H9 (cell line): ENCODE data around the gene SLC30A3. TPM values are rescaled to one million over a fixed set of nuclear protein-coding genes. Genes with fewer than 3 reads are reported as not detected.

ENCODE experiments used
- DNase-seq: peaks from one replicate; pipeline ENCODE4 v3.0.0-alpha.2; 2017
- H2AFZ ChIP-seq: one replicate; pipeline ENCODE4 v1.6.1; 2013; ENCODE audit warnings: mild to moderate bottlenecking, low read length, control low read depth, moderate library complexity
- H2AK5ac ChIP-seq: 2 replicates; pipeline ENCODE4 v1.6.1; 2013; ENCODE audit warnings: low read length, control low read depth, mixed read lengths; ENCODE audit not compliant: insufficient read length
- H2BK120ac ChIP-seq: one replicate; pipeline ENCODE4 v1.6.1; 2013; ENCODE audit warnings: low read depth, mild to moderate bottlenecking, low read length, control low read depth, inconsistent platforms; ENCODE audit not compliant: poor library complexity, severe bottlenecking
- H2BK12ac ChIP-seq: 2 replicates; pipeline ENCODE4 v1.6.1; 2013; ENCODE audit warnings: low read length, control low read depth, mixed read lengths, low read depth; ENCODE audit not compliant: insufficient read length
- H2BK15ac ChIP-seq: 2 replicates; pipeline ENCODE4 v1.6.1; 2013; ENCODE audit warnings: low read depth, low read length, control low read depth
- H2BK20ac ChIP-seq: one replicate; pipeline ENCODE4 v1.6.1; 2013; ENCODE audit warnings: low read depth, mild to moderate bottlenecking, low read length, control low read depth, inconsistent platforms; ENCODE audit not compliant: poor library complexity, severe bottlenecking
- H2BK5ac ChIP-seq: 2 replicates; pipeline ENCODE4 v1.6.1; 2013; ENCODE audit warnings: low read length, control low read depth, mixed read lengths; ENCODE audit not compliant: insufficient read length
- H3K14ac ChIP-seq: 2 replicates; pipeline ENCODE4 v1.6.1; 2013; ENCODE audit warnings: low read length, control low read depth; ENCODE audit not compliant: insufficient read depth
- H3K18ac ChIP-seq: 2 replicates; pipeline ENCODE4 v1.6.1; 2013; ENCODE audit warnings: low read depth, mild to moderate bottlenecking, mixed read lengths, low read length, control low read depth; ENCODE audit not compliant: insufficient read length
- H3K23ac ChIP-seq: 2 replicates; pipeline ENCODE4 v1.6.1; 2013; ENCODE audit warnings: low read length, control low read depth, mixed read lengths, low read depth; ENCODE audit not compliant: insufficient read length
- H3K23me2 ChIP-seq: 2 replicates; pipeline ENCODE4 v1.6.1; 2013; ENCODE audit warnings: low read depth, mild to moderate bottlenecking, mixed read lengths, low read length, control low read depth; ENCODE audit not compliant: insufficient read length, poor library complexity, severe bottlenecking
- H3K27ac ChIP-seq: 2 replicates; pipeline ENCODE4 v1.5.1; 2013; ENCODE audit warnings: low read length, control low read depth, mixed read lengths, low read depth; ENCODE audit not compliant: insufficient read length
- H3K27me3 ChIP-seq: 2 replicates; pipeline ENCODE4 v1.6.1; 2013; ENCODE audit warnings: low read length, control low read depth, inconsistent platforms; ENCODE audit not compliant: insufficient read depth
- H3K4ac ChIP-seq: 2 replicates; pipeline ENCODE4 v1.6.1; 2013; ENCODE audit warnings: low read depth, mild to moderate bottlenecking, control low read depth, inconsistent platforms, low read length, moderate library complexity
- H3K4me1 ChIP-seq: 2 replicates; pipeline ENCODE4 v1.6.1; 2013; ENCODE audit warnings: low read length, control low read depth, inconsistent platforms; ENCODE audit not compliant: insufficient read depth
- H3K4me2 ChIP-seq: 2 replicates; pipeline ENCODE4 v1.6.1; 2013; ENCODE audit warnings: low read length, control low read depth, mixed read lengths; ENCODE audit not compliant: insufficient read length, insufficient read depth
- H3K56ac ChIP-seq: 2 replicates; pipeline ENCODE4 v1.6.1; 2013; ENCODE audit warnings: low read depth, mild to moderate bottlenecking, mixed read lengths, low read length, control low read depth; ENCODE audit not compliant: insufficient read length
- H3K79me1 ChIP-seq: 2 replicates; pipeline ENCODE4 v1.6.1; 2013; ENCODE audit warnings: low read depth, mild to moderate bottlenecking, moderate library complexity, low read length, control low read depth, inconsistent platforms; ENCODE audit not compliant: insufficient read depth, poor library complexity, severe bottlenecking
- H3K79me2 ChIP-seq: 2 replicates; pipeline ENCODE4 v1.6.1; 2013; ENCODE audit warnings: low read length, control low read depth, inconsistent platforms; ENCODE audit not compliant: insufficient read depth
- H3K9ac ChIP-seq: 2 replicates; pipeline ENCODE4 v1.6.1; 2013; ENCODE audit warnings: low read length, control low read depth, mixed read lengths; ENCODE audit not compliant: insufficient read length; ENCODE audit errors: extremely low read depth
- H3K9me3 ChIP-seq: one replicate; pipeline ENCODE4 v1.6.1; 2013; ENCODE audit warnings: low read depth, low read length, inconsistent platforms; ENCODE audit not compliant: control insufficient read depth
- H3T11ph ChIP-seq: one replicate; pipeline ENCODE4 v1.6.1; 2013; ENCODE audit warnings: mild to moderate bottlenecking, low read length, control low read depth, inconsistent platforms
- H4K20me1 ChIP-seq: one replicate; pipeline ENCODE4 v1.6.1; 2013; ENCODE audit not compliant: control insufficient read depth, insufficient read length, insufficient read depth
- H4K5ac ChIP-seq: 2 replicates; pipeline ENCODE4 v1.6.1; 2013; ENCODE audit warnings: low read depth, mild to moderate bottlenecking, mixed read lengths, low read length, control low read depth; ENCODE audit not compliant: insufficient read length
- H4K8ac ChIP-seq: replicated peaks from 2 replicates; pipeline ENCODE4 v1.6.1; 2013; ENCODE audit warnings: low read length, control low read depth, mixed read lengths, low read depth; ENCODE audit not compliant: insufficient read length
- H4K91ac ChIP-seq: 2 replicates; pipeline ENCODE4 v1.6.1; 2013; ENCODE audit warnings: low read depth, mild to moderate bottlenecking, moderate library complexity, mixed read lengths, low read length, control low read depth; ENCODE audit not compliant: insufficient read length
- H3K27ac Mint-ChIP-seq, 3 experiments: 2 replicates in 2 of 3; 3 replicates in 1 of 3; pipeline ENCODE4 v1.8.0; 2020 to 2021; ENCODE audit warnings: mixed read lengths in 3 of 3, mild to moderate bottlenecking in 1 of 3, moderate library complexity in 1 of 3
- H3K27me3 Mint-ChIP-seq: 2 replicates; pipeline ENCODE4 v1.8.0; 2021; ENCODE audit warnings: low read depth, mild to moderate bottlenecking, moderate library complexity, mixed read lengths
- H3K36me3 Mint-ChIP-seq, 3 experiments: 2 replicates in 2 of 3; 3 replicates in 1 of 3; pipeline ENCODE4 v1.8.0; 2020 to 2021; ENCODE audit warnings: low read depth in 3 of 3, mixed read lengths in 3 of 3; ENCODE audit not compliant: insufficient read depth in 1 of 3
- H3K4me1 Mint-ChIP-seq, 2 experiments: 2 replicates each; pipeline ENCODE4 v1.8.0; 2020; ENCODE audit warnings: mixed read lengths in 2 of 2
- H3K4me3 Mint-ChIP-seq, 2 experiments: 2 replicates in 1 of 2; 3 replicates in 1 of 2; pipeline ENCODE4 v1.8.0; 2020 to 2021; ENCODE audit warnings: mild to moderate bottlenecking in 2 of 2, mixed read lengths in 2 of 2, moderate library complexity in 1 of 2
- H3K9me3 Mint-ChIP-seq, 2 experiments: 2 replicates in 1 of 2; 3 replicates in 1 of 2; pipeline ENCODE4 v1.8.0; 2020; ENCODE audit warnings: mild to moderate bottlenecking in 2 of 2, mixed read lengths in 2 of 2, moderate library complexity in 1 of 2
- WGBS: extraction: QIAGEN DNeasy Blood & Tissue Kit; methylation state at CpG from one replicate; pipeline ENCODE4 v1.1.7; 2013; ENCODE audit warnings: missing lambda C conversion rate, low lambda C conversion rate, mixed read lengths; ENCODE audit not compliant: insufficient read length; ENCODE audit errors: extremely low coverage; 5-methylcytosine and 5-hydroxymethylcytosine counted together
- total RNA-seq: library from RNA; stranded (reverse); gene quantifications from 2 replicates; pipeline ENCODE4 v1.2.1, GENCODE V29; 2021
- TF ChIP-seq, protein P1 (sequence below): fragments of 200-600 bp; sonication (generic); conservative IDR thresholded peaks from 3 replicates; pipeline ENCODE4 v1.8.0; 2021; ENCODE audit warnings: antibody characterized with exemption, mild to moderate bottlenecking

SLC30A3 gene
- total RNA-seq, 1 experiment from 2014 or later, result 2.5 TPM

DNA sequence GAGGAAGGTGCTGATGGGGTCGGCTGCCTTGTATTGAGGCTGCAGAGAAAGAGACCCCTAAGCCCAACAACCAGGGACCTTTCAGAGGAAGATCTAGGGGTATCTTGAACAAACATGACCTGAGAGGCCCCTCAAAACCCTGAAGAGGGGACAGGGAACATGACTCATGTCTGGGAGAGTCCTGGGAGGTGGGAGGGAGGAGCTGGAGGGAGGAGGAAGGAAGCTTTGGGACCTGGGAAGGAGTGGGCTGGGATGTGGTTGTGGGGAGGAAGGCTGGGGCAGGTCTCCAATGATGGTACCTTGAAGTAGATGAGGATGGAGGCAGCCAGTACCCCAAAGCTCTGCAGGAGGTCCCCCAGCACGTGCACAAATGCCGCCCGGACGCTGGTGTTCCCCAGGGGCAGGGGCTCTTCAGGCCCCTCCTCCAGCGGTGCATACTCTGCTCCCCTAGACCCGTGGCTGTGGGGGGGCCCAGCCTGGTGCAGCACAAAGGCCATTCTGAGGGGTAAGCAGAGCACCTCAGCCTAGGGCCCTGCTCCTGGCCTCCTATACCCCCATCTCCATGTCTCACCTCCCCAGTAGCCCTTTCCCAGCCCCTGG, 5.9 kb downstream of the SLC30A3 start:
- Histone ChIP-seq H4K5ac (no peak overlapping the region), H3T11ph (no peak overlapping the region), H2BK20ac (no peak overlapping the region), H2AFZ (no peak overlapping the region), H3K27me3 (peaks cover 13% of the 10 kb centered on the region; the same call in 1 of the 2 replicates), H3K23ac (no peak overlapping the region), H3K23me2 (peaks cover 3% of the 10 kb centered on the region), H3K4me1 (no peaks in the 10 kb centered on the region; the same call in 1 of the 2 replicates), H2BK12ac (no peak overlapping the region), H3K56ac (no peak overlapping the region), H2BK15ac (no peak overlapping the region), H3K27ac (no peak overlapping the region), H3K9me3 (no peaks in the 10 kb centered on the region), H3K4me2 (no peak overlapping the region), H4K20me1 (no peaks in the 10 kb centered on the region), H4K91ac (no peak overlapping the region), H3K9ac (no peak overlapping the region), H2AK5ac (no peak overlapping the region), H4K8ac (no peak overlapping the region), H3K14ac (no peak overlapping the region), H3K4ac (no peak overlapping the region), H2BK120ac (no peak overlapping the region), H3K18ac (no peak overlapping the region), H2BK5ac (no peak overlapping the region), H3K79me2 (no peaks in the 10 kb centered on the region), H3K79me1 (no peaks in the 10 kb centered on the region)
- TF ChIP-seq, protein P1, sequence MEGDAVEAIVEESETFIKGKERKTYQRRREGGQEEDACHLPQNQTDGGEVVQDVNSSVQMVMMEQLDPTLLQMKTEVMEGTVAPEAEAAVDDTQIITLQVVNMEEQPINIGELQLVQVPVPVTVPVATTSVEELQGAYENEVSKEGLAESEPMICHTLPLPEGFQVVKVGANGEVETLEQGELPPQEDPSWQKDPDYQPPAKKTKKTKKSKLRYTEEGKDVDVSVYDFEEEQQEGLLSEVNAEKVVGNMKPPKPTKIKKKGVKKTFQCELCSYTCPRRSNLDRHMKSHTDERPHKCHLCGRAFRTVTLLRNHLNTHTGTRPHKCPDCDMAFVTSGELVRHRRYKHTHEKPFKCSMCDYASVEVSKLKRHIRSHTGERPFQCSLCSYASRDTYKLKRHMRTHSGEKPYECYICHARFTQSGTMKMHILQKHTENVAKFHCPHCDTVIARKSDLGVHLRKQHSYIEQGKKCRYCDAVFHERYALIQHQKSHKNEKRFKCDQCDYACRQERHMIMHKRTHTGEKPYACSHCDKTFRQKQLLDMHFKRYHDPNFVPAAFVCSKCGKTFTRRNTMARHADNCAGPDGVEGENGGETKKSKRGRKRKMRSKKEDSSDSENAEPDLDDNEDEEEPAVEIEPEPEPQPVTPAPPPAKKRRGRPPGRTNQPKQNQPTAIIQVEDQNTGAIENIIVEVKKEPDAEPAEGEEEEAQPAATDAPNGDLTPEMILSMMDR, result no peak
- no peaks in the 10 kb centered on the region; a peak in 2 of 7 replicates for H3K36me3 Mint-ChIP-seq
- no peaks in the 10 kb centered on the region for H3K9me3 Mint-ChIP-seq
- no peak overlapping the region for H3K4me3 Mint-ChIP-seq
- no peak overlapping the region for H3K27ac Mint-ChIP-seq
- WGBS, result no CpG with 5 or more reads among the region's 7 CpGs
- peaks cover 64% of the 10 kb centered on the region for H3K27me3 Mint-ChIP-seq
- H3K4me1 Mint-ChIP-seq, result peaks cover 10 to 14% of the 10 kb centered on the region in 2 experiments
- DNase-seq, result no peak
